ENCODE data around the gene PPID. TPM values are rescaled to one million over a fixed set of nuclear protein-coding genes. Genes with fewer than 3 reads are reported as not detected.

Gene PPID
- total and polyA plus RNA-seq, 2 of the 13 experiments (the other 11 are each of a cell fraction or from before 2014, with no cell fraction given): 15.4 to 63.4 TPM

DNA sequence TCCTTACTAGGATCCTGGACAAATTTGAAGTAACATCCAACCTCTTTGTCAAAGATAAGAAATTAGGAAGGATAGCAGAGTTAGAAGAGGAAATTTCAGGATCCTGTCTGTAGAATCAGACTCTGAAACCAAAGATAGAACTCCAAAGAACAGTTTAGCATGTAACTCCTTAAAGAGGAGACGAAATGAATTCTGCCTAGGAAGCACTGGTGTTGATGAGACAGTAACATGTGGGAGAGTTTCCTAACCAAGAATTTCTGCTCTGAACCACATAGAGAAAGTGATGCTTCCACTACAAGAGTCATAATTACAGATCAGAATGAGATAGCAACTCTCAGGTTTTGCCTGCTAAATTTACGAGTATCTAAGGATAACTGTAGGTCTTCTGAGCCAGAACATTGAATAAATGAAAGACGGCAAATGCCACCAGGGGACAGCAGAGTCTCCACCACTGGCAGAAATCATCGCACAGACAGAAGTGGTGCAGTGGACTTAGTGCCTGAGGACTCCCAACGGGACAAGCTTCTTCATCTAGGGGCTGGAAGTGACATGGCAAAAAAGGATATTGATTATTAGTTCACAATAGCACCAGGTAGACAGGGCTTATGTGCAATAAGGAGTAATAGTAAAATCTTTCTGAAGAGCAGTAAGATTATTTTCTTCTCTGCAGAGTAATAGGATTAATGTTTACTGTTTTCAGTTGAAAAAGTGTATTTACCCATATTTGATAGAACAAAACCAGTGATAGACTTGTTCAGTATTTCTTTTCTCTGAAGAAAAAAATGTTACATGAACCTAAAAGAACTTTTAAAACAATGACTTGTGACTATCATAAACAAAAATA is 6.7 kb upstream of the PPID start (continued):
- TF ChIP-seq ZFP41 (CRISPR knock-in tag; IDR thresholded peaks at IDR 0.05; ENCODE audit: borderline replicate concordance): no peak
- TF ChIP-seq, protein P1, sequence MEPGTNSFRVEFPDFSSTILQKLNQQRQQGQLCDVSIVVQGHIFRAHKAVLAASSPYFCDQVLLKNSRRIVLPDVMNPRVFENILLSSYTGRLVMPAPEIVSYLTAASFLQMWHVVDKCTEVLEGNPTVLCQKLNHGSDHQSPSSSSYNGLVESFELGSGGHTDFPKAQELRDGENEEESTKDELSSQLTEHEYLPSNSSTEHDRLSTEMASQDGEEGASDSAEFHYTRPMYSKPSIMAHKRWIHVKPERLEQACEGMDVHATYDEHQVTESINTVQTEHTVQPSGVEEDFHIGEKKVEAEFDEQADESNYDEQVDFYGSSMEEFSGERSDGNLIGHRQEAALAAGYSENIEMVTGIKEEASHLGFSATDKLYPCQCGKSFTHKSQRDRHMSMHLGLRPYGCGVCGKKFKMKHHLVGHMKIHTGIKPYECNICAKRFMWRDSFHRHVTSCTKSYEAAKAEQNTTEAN (CRISPR knock-in tag; conservative IDR thresholded peaks at IDR 0.05): 0 out of 2 replicates have a peak, but pooled peaks have one; percentile 23
- 0 out of 2 replicates have a peak, but pooled peaks have one; percentile 27 for TF ChIP-seq ZNF878 (CRISPR knock-in tag; IDR thresholded peaks at IDR 0.05)
- TF ChIP-seq XRCC5 (optimal IDR thresholded peaks at IDR 0.05; ENCODE audit: low read length): peak; percentile 27
- TF ChIP-seq SALL1 (CRISPR knock-in tag; IDR thresholded peaks at IDR 0.05): peak; percentile 55; the same call in 1 of the 2 replicates
- TF ChIP-seq SMAD3 (CRISPR knock-in tag; IDR thresholded peaks at IDR 0.05): peak; percentile 49; the same call in 1 of the 2 replicates
- no peak for TF ChIP-seq LCORL (IDR thresholded peaks at IDR 0.05)
- TF ChIP-seq LCORL (CRISPR knock-in tag; IDR thresholded peaks at IDR 0.05): peak; percentile 64
- TF ChIP-seq GTF2F1 (IDR thresholded peaks at IDR 0.05; ENCODE audit: low read length): no peak
- TF ChIP-seq ZNF253 (CRISPR knock-in tag; IDR thresholded peaks at IDR 0.05; ENCODE audit: borderline replicate concordance): no peak
- no peak for TF ChIP-seq NONO (IDR thresholded peaks at IDR 0.05)
- TF ChIP-seq NONO (CRISPR knock-in tag; conservative IDR thresholded peaks at IDR 0.05): peak; percentile 29; the same call in 1 of the 2 replicates
- peak; percentile 53; the same call in 1 of the 2 replicates for TF ChIP-seq GFI1 (CRISPR knock-in tag; IDR thresholded peaks at IDR 0.05; ENCODE audit: borderline replicate concordance)

Data from HepG2 (cell line).